CD1c-positive myeloid dendritic cell (primary cell): ENCODE results near the gene ZNF547.

Source experiments
- DNase-seq: peaks from one replicate; pipeline ENCODE4 v3.0.0-alpha.2; 2016; ENCODE audit errors: extremely low spot score

ZNF547 gene

GRCh38 chr19:57362997-57363687, at the start of gene ZNF547, which contains the start of gene TRAPPC2B:
Gene ZNF547, plus strand, starts transcription at chr19:57363551. Its CDS starts 5,005 bp downstream, at chr19:57368556.
Gene TRAPPC2B, plus strand, starts transcription at chr19:57363551. Its CDS starts 1,283 bp downstream, at chr19:57364834.
- DNase-seq: peak; percentile 100

- DNase-seq: no peak
Observed at GRCh38 chr19:57314146-57314545, 49.2 kb upstream of the ZNF547 start.

GRCh38 chr19:57317503-57317902, 45.8 kb upstream of the ZNF547 start:
- DNase-seq: no peak

GRCh38 chr19:57319869-57320179, 43.5 kb upstream of the ZNF547 start:
- DNase-seq: no peak

GRCh38 chr19:57320180-57321084, 42.9 kb upstream of the ZNF547 start, which contains the start of gene ZNF543:
Gene ZNF543, plus strand, starts transcription at chr19:57320472. Its CDS starts 382 bp downstream, at chr19:57320854.
- DNase-seq: peak; percentile 97

GRCh38 chr19:57321116-57321515, 42.2 kb upstream of the ZNF547 start:
- DNase-seq: no peak

GRCh38 chr19:57321751-57322150, 41.6 kb upstream of the ZNF547 start:
- no peak for DNase-seq

GRCh38 chr19:57324992-57325391, 38.4 kb upstream of the ZNF547 start:
- no peak for DNase-seq

- DNase-seq: no peak
Observed at GRCh38 chr19:57327993-57328392, 35.4 kb upstream of the ZNF547 start.

GRCh38 chr19:57334191-57334590, 29.2 kb upstream of the ZNF547 start:
- no peak for DNase-seq

- no peak for DNase-seq
Observed at GRCh38 chr19:57338877-57339276, 24.5 kb upstream of the ZNF547 start.

- DNase-seq: no peak
Observed at GRCh38 chr19:57342582-57342981, 20.8 kb upstream of the ZNF547 start.

GRCh38 chr19:57348136-57348535, 15.2 kb upstream of the ZNF547 start:
- no peak for DNase-seq

- DNase-seq: peak; percentile 95
Observed at GRCh38 chr19:57350877-57351805, 12.2 kb upstream of the ZNF547 start, which contains the start of gene ZNF304. Gene ZNF304, plus strand, starts transcription at chr19:57351271. Its CDS starts 394 bp downstream, at chr19:57351665.

- DNase-seq: no peak
Observed at GRCh38 chr19:57351867-57352266, 11.5 kb upstream of the ZNF547 start.

GRCh38 chr19:57355916-57356315, 7.4 kb upstream of the ZNF547 start:
- DNase-seq: no peak

GRCh38 chr19:57357406-57357805, 5.9 kb upstream of the ZNF547 start:
- no peak for DNase-seq

- DNase-seq: no peak
Observed at GRCh38 chr19:57359300-57359699, 4.1 kb upstream of the ZNF547 start.

- no peak for DNase-seq
Observed at GRCh38 chr19:57362419-57362818, 932 bp upstream of the ZNF547 start.

GRCh38 chr19:57363688-57364181, 384 bp downstream of the ZNF547 start:
- DNase-seq: no peak

GRCh38 chr19:57366776-57367175, 3.4 kb downstream of the ZNF547 start:
- no peak for DNase-seq
